ENCODE measurements around the gene QTRT2.

QTRT2 gene

DNA sequence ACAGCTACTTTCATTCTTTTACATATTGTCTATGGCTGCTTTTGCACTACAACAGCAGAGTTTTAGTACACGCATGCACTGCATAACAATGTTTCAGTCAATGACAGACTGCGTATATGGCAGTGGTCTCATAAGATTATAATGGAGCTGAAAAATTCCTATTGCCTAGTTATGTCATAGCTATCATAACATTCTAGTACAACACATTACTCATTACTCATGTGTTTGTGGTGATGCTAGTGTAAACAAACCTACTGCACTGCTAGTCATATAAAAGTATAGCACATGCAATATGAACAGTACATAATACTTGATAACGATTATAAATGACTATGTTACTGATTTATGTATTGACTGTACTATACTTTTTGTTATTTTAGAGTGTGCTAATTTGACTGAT lies 47.9 kb downstream of the QTRT2 start:
- no peak overlapping the region for H2AK5ac ChIP-seq (ENCODE audit: low read length)
- H3K4me3 ChIP-seq (ENCODE audit: low read length): no peak overlapping the region
- no peaks in the 10 kb centered on the region for H3K36me3 ChIP-seq (ENCODE audit: control insufficient read depth, insufficient read depth, low read length)
- no peak overlapping the region for H3K4ac ChIP-seq (ENCODE audit: low read depth, low read length)
- H4K8ac ChIP-seq (ENCODE audit: low read depth, low read length): no peak overlapping the region
- no peak overlapping the region for H2BK120ac ChIP-seq (ENCODE audit: low read depth, low read length)
- no peak for DNase-seq
- H3K4me2 ChIP-seq (ENCODE audit: low read length): no peak overlapping the region
- no peaks in the 10 kb centered on the region for H3K4me1 ChIP-seq (ENCODE audit: control insufficient read depth, low read depth, low read length)
- no peak overlapping the region for H2BK5ac ChIP-seq (ENCODE audit: low read length)
- H3K23ac ChIP-seq (ENCODE audit: low read length): no peak overlapping the region
- no peak overlapping the region for H2BK15ac ChIP-seq (replicated peaks; ENCODE audit: low read depth)
- H3K27ac ChIP-seq (ENCODE audit: low read depth, low read length): no peak overlapping the region
- H3K18ac ChIP-seq (ENCODE audit: low read length): no peak overlapping the region
- no peak overlapping the region for H4K5ac ChIP-seq (ENCODE audit: low read length)
- WGBS (ENCODE audit: extremely low coverage, insufficient coverage, low lambda C conversion rate): no CpG with 5 or more reads among the region's 3 CpGs
- no peaks in the 10 kb centered on the region for H3K27me3 ChIP-seq (ENCODE audit: insufficient read depth, low read length, poor library complexity)
- no peak overlapping the region for H3K56ac ChIP-seq (ENCODE audit: low read length)
- H3K79me2 ChIP-seq (ENCODE audit: control insufficient read depth, insufficient read depth, low read length): no peaks in the 10 kb centered on the region
- no peak overlapping the region for H3K9ac ChIP-seq (ENCODE audit: low read length)
- H3K79me1 ChIP-seq (ENCODE audit: low read length): no peaks in the 10 kb centered on the region

DNA sequence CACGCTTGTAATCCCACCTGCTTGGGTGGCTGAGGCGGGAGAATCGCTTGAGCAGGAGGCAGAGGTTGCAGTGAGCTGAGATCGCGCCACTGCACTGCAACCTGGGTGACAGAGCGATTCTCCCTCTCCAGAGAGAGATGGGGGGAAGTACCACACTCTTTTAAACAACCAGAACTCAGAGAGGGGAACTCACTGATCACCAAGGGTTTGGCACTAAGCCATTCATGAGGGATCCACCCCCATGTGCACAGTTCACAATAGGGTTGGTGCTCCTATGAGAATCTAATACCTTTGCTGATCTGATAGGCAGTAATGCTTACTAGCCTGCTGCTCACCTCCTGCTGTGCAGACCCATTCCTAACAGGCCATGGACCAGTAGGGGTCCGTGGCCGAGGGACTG lies 51.6 kb downstream of the QTRT2 start:
- H3K18ac ChIP-seq (ENCODE audit: low read length): no peak overlapping the region
- H3K4ac ChIP-seq (ENCODE audit: low read depth, low read length): no peak overlapping the region
- H3K79me2 ChIP-seq (ENCODE audit: control insufficient read depth, insufficient read depth, low read length): no peaks in the 10 kb centered on the region
- peaks cover 3% of the 10 kb centered on the region for H3K4me1 ChIP-seq (ENCODE audit: control insufficient read depth, low read depth, low read length)
- WGBS (ENCODE audit: extremely low coverage, insufficient coverage, low lambda C conversion rate): no CpG with 5 or more reads among the region's 8 CpGs
- no peak overlapping the region for H4K8ac ChIP-seq (ENCODE audit: low read depth, low read length)
- H3K79me1 ChIP-seq (ENCODE audit: low read length): no peaks in the 10 kb centered on the region
- no peak overlapping the region for H2BK120ac ChIP-seq (ENCODE audit: low read depth, low read length)
- H2BK15ac ChIP-seq (replicated peaks; ENCODE audit: low read depth): no peak overlapping the region
- H3K4me3 ChIP-seq (ENCODE audit: low read length): no peak overlapping the region
- H4K5ac ChIP-seq (ENCODE audit: low read length): no peak overlapping the region
- H3K36me3 ChIP-seq (ENCODE audit: control insufficient read depth, insufficient read depth, low read length): no peaks in the 10 kb centered on the region
- no peak overlapping the region for H3K56ac ChIP-seq (ENCODE audit: low read length)
- H3K27ac ChIP-seq (ENCODE audit: low read depth, low read length): no peak overlapping the region
- no peak for DNase-seq
- no peak overlapping the region for H2BK5ac ChIP-seq (ENCODE audit: low read length)
- no peak overlapping the region for H2AK5ac ChIP-seq (ENCODE audit: low read length)
- H3K27me3 ChIP-seq (ENCODE audit: insufficient read depth, low read length, poor library complexity): no peaks in the 10 kb centered on the region
- H3K23ac ChIP-seq (ENCODE audit: low read length): no peak overlapping the region
- no peak overlapping the region for H3K4me2 ChIP-seq (ENCODE audit: low read length)
- no peak overlapping the region for H3K9ac ChIP-seq (ENCODE audit: low read length)

DNA sequence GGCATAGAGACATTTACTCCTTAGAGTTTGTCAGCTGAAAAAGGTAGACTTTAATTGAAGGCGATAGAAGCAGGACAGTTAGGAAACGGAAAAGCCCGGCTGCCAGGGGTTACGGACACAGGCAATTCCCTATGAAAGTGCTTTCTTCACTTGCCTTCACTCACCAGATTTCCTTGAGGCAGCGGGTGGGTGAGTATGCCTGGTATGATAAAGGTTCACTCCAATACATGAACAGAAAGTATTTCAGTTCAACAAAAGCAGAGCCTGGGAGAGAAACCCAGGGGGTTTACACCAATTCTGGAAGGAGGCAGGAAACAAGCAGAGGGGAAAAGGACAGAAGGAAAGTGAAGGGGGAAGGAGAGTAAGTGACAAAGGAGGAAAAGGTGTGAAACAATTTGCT lies 53.9 kb downstream of the QTRT2 start:
- H4K5ac ChIP-seq (ENCODE audit: low read length): no peak overlapping the region
- no peak overlapping the region for H2AK5ac ChIP-seq (ENCODE audit: low read length)
- H2BK15ac ChIP-seq (replicated peaks; ENCODE audit: low read depth): no peak overlapping the region
- no peak overlapping the region for H4K8ac ChIP-seq (ENCODE audit: low read depth, low read length)
- H2BK120ac ChIP-seq (ENCODE audit: low read depth, low read length): no peak overlapping the region
- DNase-seq: peak; percentile 22
- no peak overlapping the region for H3K4me2 ChIP-seq (ENCODE audit: low read length)
- no peaks in the 10 kb centered on the region for H3K36me3 ChIP-seq (ENCODE audit: control insufficient read depth, insufficient read depth, low read length)
- H3K18ac ChIP-seq (ENCODE audit: low read length): no peak overlapping the region
- no peak overlapping the region for H3K4me3 ChIP-seq (ENCODE audit: low read length)
- H3K56ac ChIP-seq (ENCODE audit: low read length): no peak overlapping the region
- peaks cover 3% of the 10 kb centered on the region for H3K4me1 ChIP-seq (ENCODE audit: control insufficient read depth, low read depth, low read length)
- H3K23ac ChIP-seq (ENCODE audit: low read length): no peak overlapping the region
- H3K9ac ChIP-seq (ENCODE audit: low read length): no peak overlapping the region
- no peak overlapping the region for H3K4ac ChIP-seq (ENCODE audit: low read depth, low read length)
- no peaks in the 10 kb centered on the region for H3K27me3 ChIP-seq (ENCODE audit: insufficient read depth, low read length, poor library complexity)
- no peaks in the 10 kb centered on the region for H3K79me1 ChIP-seq (ENCODE audit: low read length)
- H3K79me2 ChIP-seq (ENCODE audit: control insufficient read depth, insufficient read depth, low read length): no peaks in the 10 kb centered on the region
- no peak overlapping the region for H2BK5ac ChIP-seq (ENCODE audit: low read length)
- WGBS (ENCODE audit: extremely low coverage, insufficient coverage, low lambda C conversion rate): no CpG with 5 or more reads among the region's 5 CpGs
- H3K27ac ChIP-seq (ENCODE audit: low read depth, low read length): no peak overlapping the region

DNA sequence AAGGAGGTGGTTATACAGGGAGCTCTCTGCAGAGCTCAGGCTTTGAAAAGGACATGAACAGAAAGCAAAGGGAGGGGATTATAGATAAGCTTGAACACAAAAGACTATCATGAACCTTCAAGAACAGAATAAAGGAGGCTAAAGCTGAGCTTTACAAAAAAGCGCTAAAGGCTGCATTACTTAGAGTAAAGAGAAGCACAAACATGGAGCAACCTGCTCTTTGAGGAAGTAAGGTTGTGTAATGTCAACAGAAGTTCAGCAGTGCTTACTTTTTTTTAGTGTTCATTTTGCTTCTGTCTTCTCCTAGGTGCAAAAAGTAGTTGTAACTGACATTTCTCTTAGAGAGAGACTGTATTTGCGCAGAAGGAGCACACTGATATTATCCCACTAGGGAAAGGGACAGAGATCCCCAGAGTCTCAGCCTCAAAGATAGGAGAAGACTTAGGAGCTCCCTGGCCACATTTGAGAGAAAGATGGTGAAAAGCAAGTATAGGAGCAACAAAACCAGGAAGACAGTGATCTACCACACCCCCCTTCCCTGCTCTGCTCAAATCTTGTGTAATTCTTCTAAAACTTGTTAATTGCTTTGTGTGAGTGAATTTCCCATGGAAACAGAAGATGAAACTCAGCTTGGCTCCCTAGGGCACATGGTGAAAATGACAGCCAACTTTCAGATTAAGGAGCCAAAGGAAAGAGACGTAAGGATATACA lies 54.7 kb downstream of the QTRT2 start:
- no peaks in the 10 kb centered on the region for H3K27me3 ChIP-seq (ENCODE audit: insufficient read depth, low read length, poor library complexity)
- H2BK120ac ChIP-seq (ENCODE audit: low read depth, low read length): no peak overlapping the region
- no peak overlapping the region for H3K4me3 ChIP-seq (ENCODE audit: low read length)
- H3K4ac ChIP-seq (ENCODE audit: low read depth, low read length): no peak overlapping the region
- H3K36me3 ChIP-seq (ENCODE audit: control insufficient read depth, insufficient read depth, low read length): no peaks in the 10 kb centered on the region
- H2BK5ac ChIP-seq (ENCODE audit: low read length): no peak overlapping the region
- WGBS (ENCODE audit: extremely low coverage, insufficient coverage, low lambda C conversion rate): no CpG with 5 or more reads among the region's 3 CpGs
- H3K27ac ChIP-seq (ENCODE audit: low read depth, low read length): no peak overlapping the region
- no peak overlapping the region for H3K9ac ChIP-seq (ENCODE audit: low read length)
- H3K23ac ChIP-seq (ENCODE audit: low read length): no peak overlapping the region
- H2BK15ac ChIP-seq (replicated peaks; ENCODE audit: low read depth): no peak overlapping the region
- H2AK5ac ChIP-seq (ENCODE audit: low read length): no peak overlapping the region
- H3K4me1 ChIP-seq (ENCODE audit: control insufficient read depth, low read depth, low read length): peaks cover 3% of the 10 kb centered on the region
- H3K79me2 ChIP-seq (ENCODE audit: control insufficient read depth, insufficient read depth, low read length): no peaks in the 10 kb centered on the region
- no peak overlapping the region for H4K5ac ChIP-seq (ENCODE audit: low read length)
- no peaks in the 10 kb centered on the region for H3K79me1 ChIP-seq (ENCODE audit: low read length)
- no peak overlapping the region for H3K56ac ChIP-seq (ENCODE audit: low read length)
- no peak overlapping the region for H3K4me2 ChIP-seq (ENCODE audit: low read length)
- H3K18ac ChIP-seq (ENCODE audit: low read length): no peak overlapping the region
- no peak for DNase-seq
- H4K8ac ChIP-seq (ENCODE audit: low read depth, low read length): no peak overlapping the region

DNA sequence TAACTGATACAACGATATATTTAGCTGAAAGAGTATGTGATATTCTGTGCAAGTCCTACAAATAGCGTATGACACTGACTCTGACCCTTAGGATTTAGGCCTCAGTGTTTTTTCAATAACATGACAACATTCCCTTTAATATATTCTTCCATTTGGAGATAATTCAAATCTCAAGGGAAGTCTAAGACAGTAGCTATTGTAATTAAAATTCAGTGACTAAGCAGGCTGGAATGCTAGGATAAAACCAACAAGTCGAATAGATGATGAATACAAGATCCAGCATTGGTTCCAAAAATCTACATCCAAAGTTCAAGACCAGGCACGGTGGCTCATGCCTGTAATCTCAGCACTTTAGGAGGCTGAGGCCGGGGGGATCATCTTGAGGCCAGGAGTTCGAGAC lies 56.2 kb downstream of the QTRT2 start:
- Histone ChIP-seq H3K4ac (ENCODE audit: low read depth, low read length) (no peak overlapping the region), H3K36me3 (ENCODE audit: control insufficient read depth, insufficient read depth, low read length) (no peaks in the 10 kb centered on the region), H4K8ac (ENCODE audit: low read depth, low read length) (no peak overlapping the region), H3K27me3 (ENCODE audit: insufficient read depth, low read length, poor library complexity) (no peaks in the 10 kb centered on the region), H2AK5ac (ENCODE audit: low read length) (no peak overlapping the region), H2BK5ac (ENCODE audit: low read length) (no peak overlapping the region), H3K23ac (ENCODE audit: low read length) (no peak overlapping the region), H2BK15ac (replicated peaks; ENCODE audit: low read depth) (no peak overlapping the region), H3K79me2 (ENCODE audit: control insufficient read depth, insufficient read depth, low read length) (no peaks in the 10 kb centered on the region), H3K9ac (ENCODE audit: low read length) (no peak overlapping the region), H3K18ac (ENCODE audit: low read length) (no peak overlapping the region), H3K27ac (ENCODE audit: low read depth, low read length) (no peak overlapping the region), H3K4me3 (ENCODE audit: low read length) (no peak overlapping the region), H3K4me2 (ENCODE audit: low read length) (no peak overlapping the region), H3K56ac (ENCODE audit: low read length) (no peak overlapping the region), H2BK120ac (ENCODE audit: low read depth, low read length) (no peak overlapping the region), H3K79me1 (ENCODE audit: low read length) (no peaks in the 10 kb centered on the region), H3K4me1 (ENCODE audit: control insufficient read depth, low read depth, low read length) (peaks cover 3% of the 10 kb centered on the region), H4K5ac (ENCODE audit: low read length) (no peak overlapping the region)
- DNase-seq: no peak
- WGBS (ENCODE audit: extremely low coverage, insufficient coverage, low lambda C conversion rate): no CpG with 5 or more reads among the region's 6 CpGs

DNA sequence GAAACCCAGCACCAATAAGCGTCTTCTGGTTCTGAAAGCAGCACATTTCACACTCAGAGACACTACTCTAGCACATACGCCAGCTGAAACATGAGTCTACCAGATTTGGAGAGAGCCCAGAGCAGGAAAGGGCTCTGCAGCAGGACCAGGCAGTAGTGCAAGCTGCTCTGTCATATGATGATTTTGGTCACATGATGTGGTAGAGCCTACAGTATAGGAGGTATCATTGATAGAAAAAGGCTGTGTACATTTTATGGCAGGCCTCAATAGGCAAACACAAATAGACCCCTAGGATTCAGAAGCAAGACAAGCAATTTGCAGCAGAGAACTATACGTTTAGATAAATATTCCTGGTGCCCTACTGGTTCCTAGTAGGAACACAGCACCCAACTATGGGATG lies 58.2 kb downstream of the QTRT2 start:
- Histone ChIP-seq H3K4me1 (ENCODE audit: control insufficient read depth, low read depth, low read length) (peaks cover 3% of the 10 kb centered on the region), H3K27ac (ENCODE audit: low read depth, low read length) (no peak overlapping the region), H3K79me2 (ENCODE audit: control insufficient read depth, insufficient read depth, low read length) (no peaks in the 10 kb centered on the region), H2BK15ac (replicated peaks; ENCODE audit: low read depth) (no peak overlapping the region), H2AK5ac (ENCODE audit: low read length) (no peak overlapping the region), H3K79me1 (ENCODE audit: low read length) (no peaks in the 10 kb centered on the region), H3K4me3 (ENCODE audit: low read length) (no peak overlapping the region), H3K9ac (ENCODE audit: low read length) (no peak overlapping the region), H3K36me3 (ENCODE audit: control insufficient read depth, insufficient read depth, low read length) (no peaks in the 10 kb centered on the region), H4K5ac (ENCODE audit: low read length) (no peak overlapping the region), H3K27me3 (ENCODE audit: insufficient read depth, low read length, poor library complexity) (no peaks in the 10 kb centered on the region), H3K18ac (ENCODE audit: low read length) (no peak overlapping the region), H2BK120ac (ENCODE audit: low read depth, low read length) (no peak overlapping the region), H2BK5ac (ENCODE audit: low read length) (no peak overlapping the region), H3K4me2 (ENCODE audit: low read length) (no peak overlapping the region), H3K56ac (ENCODE audit: low read length) (no peak overlapping the region), H3K23ac (ENCODE audit: low read length) (no peak overlapping the region), H3K4ac (ENCODE audit: low read depth, low read length) (no peak overlapping the region), H4K8ac (ENCODE audit: low read depth, low read length) (no peak overlapping the region)
- no CpG with 5 or more reads among the region's 3 CpGs for WGBS (ENCODE audit: extremely low coverage, insufficient coverage, low lambda C conversion rate)
- DNase-seq: no peak
